Fibroblast of the conjunctiva (primary cell): ENCODE results near the gene PRKAB2.
"Not testable (repeated sequence)": the region's sequence is repeated elsewhere in the genome, so short reads cannot be mapped to it uniquely, and the experiment has no call there.

Source experiments
- DNase-seq: peaks from one replicate; pipeline ENCODE4 v3.0.0-alpha.2; 2010; ENCODE audit warnings: low read depth

Gene PRKAB2

DNA sequence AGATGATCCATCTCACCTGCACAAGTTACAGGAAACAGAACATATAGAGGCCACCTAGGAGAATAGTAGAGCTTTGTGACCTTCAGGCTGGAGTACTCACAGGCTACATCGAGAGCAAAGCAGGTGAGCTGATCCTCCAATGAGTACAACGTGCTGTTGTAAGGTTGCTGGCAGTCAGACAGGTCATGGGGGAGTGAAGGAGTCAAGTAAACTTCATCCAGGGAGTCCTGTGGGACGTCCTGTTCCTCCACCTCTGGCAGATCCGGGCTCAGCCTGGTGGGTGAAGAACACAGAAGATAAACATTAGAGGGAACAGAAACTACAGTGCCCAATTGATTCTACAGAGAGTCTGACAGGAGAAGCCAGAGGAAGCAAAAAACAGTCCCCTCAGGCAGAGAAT is 62.5 kb downstream of the PRKAB2 start:
- no peak for DNase-seq

DNA sequence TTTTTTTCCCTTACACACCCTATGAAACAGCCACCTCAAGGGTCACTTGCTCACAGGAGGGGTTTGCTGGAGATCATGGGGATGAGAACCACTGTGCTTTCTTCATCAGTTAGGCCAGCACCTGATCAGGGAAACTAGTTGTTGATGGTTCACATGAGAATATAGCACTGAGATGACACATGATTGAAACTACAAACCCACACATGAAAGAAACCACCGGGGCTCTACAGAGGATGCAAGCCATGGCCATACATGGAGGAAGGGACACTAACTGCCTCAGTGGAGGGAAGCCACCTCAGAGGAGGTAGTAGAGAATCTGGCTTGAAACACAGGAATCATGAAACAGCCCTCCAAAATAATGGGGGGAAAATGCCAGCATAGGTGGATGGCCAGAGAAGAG is 63.2 kb downstream of the PRKAB2 start:
- DNase-seq, result no peak

DNA sequence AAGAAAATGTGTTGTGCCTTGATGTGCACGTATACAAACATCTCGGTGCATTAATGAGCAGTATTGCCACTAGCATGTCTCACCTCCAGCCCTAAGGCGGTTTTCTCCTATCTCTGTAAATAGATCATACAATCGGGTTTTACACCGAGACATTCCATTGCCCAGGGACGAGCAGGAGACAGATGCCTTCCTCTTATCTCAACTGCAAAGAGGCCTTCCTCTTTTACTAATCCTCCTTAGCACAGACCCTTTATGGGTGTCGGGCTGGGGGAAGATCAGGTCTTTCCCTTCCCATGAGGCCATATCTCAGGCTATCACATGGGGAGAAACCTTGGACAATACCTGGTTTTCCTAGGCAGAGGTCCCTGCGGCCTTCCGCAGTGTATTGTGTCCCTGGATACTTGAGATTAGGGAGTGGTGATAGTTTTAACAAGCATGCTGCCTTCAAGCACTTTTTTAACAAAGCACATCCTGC is 65.8 kb downstream of the PRKAB2 start:
- not testable (repeated sequence) for DNase-seq

DNA sequence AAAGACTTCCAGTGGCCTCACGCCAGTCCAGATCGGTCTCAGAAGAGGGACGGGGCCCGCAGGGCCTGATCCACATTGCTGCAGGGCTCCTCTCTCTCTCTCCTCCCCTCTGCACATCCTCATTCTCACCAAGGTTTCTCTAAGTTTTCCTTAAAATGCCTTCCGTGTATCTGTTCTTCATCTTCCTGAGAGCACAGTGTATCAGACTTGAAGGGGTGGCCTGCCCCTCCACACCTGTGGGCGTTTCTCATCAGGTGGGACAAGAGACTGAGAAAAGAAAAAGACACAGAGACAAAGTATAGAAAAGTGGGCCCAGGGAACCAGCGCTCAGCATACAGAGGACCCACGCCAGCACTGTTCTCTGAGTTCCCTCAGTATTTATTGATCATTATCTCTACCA is 66.4 kb downstream of the PRKAB2 start:
- no peak for DNase-seq
